Kidney epithelial cell (primary cell): Measurements from ENCODE around the gene MBNL1. TPM values are rescaled to one million over a fixed set of nuclear protein-coding genes. Genes with fewer than 3 reads are reported as not detected.

Source experiments
- DNase-seq: peaks from one replicate; pipeline ENCODE4 v3.0.0-alpha.2; 2010; ENCODE audit warnings: low read depth
- H3K27me3 ChIP-seq: 2 replicates; pipeline ENCODE4 v1.6.0; 2011; ENCODE audit warnings: low read length; ENCODE audit not compliant: control insufficient read depth, insufficient read depth
- H3K36me3 ChIP-seq: 2 replicates; pipeline ENCODE4 v1.5.1; 2011; ENCODE audit warnings: low read length; ENCODE audit not compliant: control insufficient read depth, insufficient read depth
- H3K4me3 ChIP-seq: 2 replicates; pipeline ENCODE4 v1.5.1; 2011; ENCODE audit warnings: low read depth, mild to moderate bottlenecking, control low read depth, low read length
- CTCF ChIP-seq: IDR thresholded peaks from 2 replicates; pipeline ENCODE4 v1.5.1; 2011; ENCODE audit warnings: mild to moderate bottlenecking, moderate library complexity, low read length, control low read depth, inconsistent platforms; ENCODE audit not compliant: insufficient read depth, poor library complexity, severe bottlenecking
- total RNA-seq: library from RNA; depleted of rRNA; stranded (reverse); fragments of >200 nt; gene quantifications from 2 replicates; pipeline ENCODE4 v1.2.3, GENCODE V29; 2015

MBNL1 gene
- total RNA-seq, 1 donor from 2014 or later, result 47.5 TPM

GRCh38 chr3:152348436-152349177, 79.9 kb downstream of the MBNL1 start:
- Histone ChIP-seq H3K36me3 (no peaks in the 10 kb centered on the region), H3K4me3 (no peak overlapping the region), H3K27me3 (no peaks in the 10 kb centered on the region)
- no peak for TF ChIP-seq CTCF
- DNase-seq, result no peak

GRCh38 chr3:152349392-152349791, 80.7 kb downstream of the MBNL1 start:
- TF ChIP-seq CTCF, result no peak
- Histone ChIP-seq H3K36me3 (no peaks in the 10 kb centered on the region), H3K27me3 (no peaks in the 10 kb centered on the region), H3K4me3 (no peak overlapping the region)
- DNase-seq, result no peak

GRCh38 chr3:152350139-152350538, 81.4 kb downstream of the MBNL1 start:
- no peaks in the 10 kb centered on the region for H3K27me3 ChIP-seq
- H3K36me3 ChIP-seq, result no peaks in the 10 kb centered on the region
- TF ChIP-seq CTCF, result no peak
- DNase-seq, result no peak
- H3K4me3 ChIP-seq, result no peak overlapping the region

- TF ChIP-seq CTCF, result no peak
- no peak overlapping the region for H3K4me3 ChIP-seq
- H3K36me3 ChIP-seq, result no peaks in the 10 kb centered on the region
- H3K27me3 ChIP-seq, result no peaks in the 10 kb centered on the region
- no peak for DNase-seq
Measured at GRCh38 chr3:152350776-152351175, 82.0 kb downstream of the MBNL1 start.

- TF ChIP-seq CTCF, result no peak
- no peak overlapping the region for H3K4me3 ChIP-seq
- no peaks in the 10 kb centered on the region for H3K36me3 ChIP-seq
- no peak for DNase-seq
- no peaks in the 10 kb centered on the region for H3K27me3 ChIP-seq
Measured at GRCh38 chr3:152352554-152352953, 83.8 kb downstream of the MBNL1 start.

- no peak for DNase-seq
- Histone ChIP-seq H3K4me3 (no peak overlapping the region), H3K36me3 (no peaks in the 10 kb centered on the region), H3K27me3 (no peaks in the 10 kb centered on the region)
- no peak for TF ChIP-seq CTCF
Measured at GRCh38 chr3:152353578-152353977, 84.8 kb downstream of the MBNL1 start.
